IMR-90 (cell line): Measurements from ENCODE around the gene ARHGAP45. TPM values are rescaled to one million over a fixed set of nuclear protein-coding genes. Genes with fewer than 3 reads are reported as not detected.

Experiments used
- ATAC-seq: fragments of 200-7000 bp; cut with Tn5 transposase; 2 replicates; pipeline ENCODE4 v1.9.1; 2020; ENCODE audit warnings: low read depth, mild to moderate bottlenecking, moderate library complexity
- BruUV-seq: library from RNA; stranded (reverse); fragments of 400-500 nt; replicated peaks from 2 replicates; lab custom pipeline; 2021; lab: Mats Ljungman, UMichigan
- CTCF ChIA-PET: fragments of 300-600 bp; formaldehyde crosslinking; extraction: SDS; loops from one replicate; lab custom pipeline; 2021; ENCODE audit warnings: antibody characterized with exemption; lab: Yijun Ruan, JAX
- POLR2A ChIA-PET: fragments of 300-600 bp; sonication (Branson Sonifier 250); formaldehyde crosslinking; loops from one replicate; lab custom pipeline; 2022; ENCODE audit warnings: antibody characterized with exemption; ENCODE audit not compliant: unreplicated experiment; lab: Charles Lee
- DNase-seq: peaks from one replicate; pipeline ENCODE4 v3.0.0; 2013
- H2AFZ ChIP-seq: replicated peaks from 2 replicates; pipeline ENCODE3; 2013; ENCODE audit warnings: low read length, mild to moderate bottlenecking; ENCODE audit not compliant: poor library complexity
- H2AK5ac ChIP-seq: 2 replicates; pipeline ENCODE4 v1.6.1; 2013; ENCODE audit warnings: low read depth, low read length, inconsistent platforms
- H2AK9ac ChIP-seq: replicated peaks from 2 replicates; pipeline ENCODE3; 2013; ENCODE audit warnings: mild to moderate bottlenecking, low read depth, low read length, moderate library complexity; ENCODE audit not compliant: poor library complexity
- H2BK120ac ChIP-seq: 2 replicates; pipeline ENCODE4 v1.6.1; 2013; ENCODE audit warnings: low read depth, low read length, inconsistent platforms
- H2BK15ac ChIP-seq: 3 replicates; pipeline ENCODE4 v1.6.1; 2013; ENCODE audit warnings: low read depth, low read length, inconsistent platforms
- H2BK20ac ChIP-seq: 2 replicates; pipeline ENCODE4 v1.6.1; 2013; ENCODE audit warnings: low read depth, mild to moderate bottlenecking, inconsistent platforms, low read length, moderate library complexity
- H2BK5ac ChIP-seq: 2 replicates; pipeline ENCODE4 v1.6.1; 2013; ENCODE audit warnings: mild to moderate bottlenecking, low read depth, low read length, inconsistent platforms; ENCODE audit not compliant: poor library complexity, severe bottlenecking
- H3K14ac ChIP-seq: replicated peaks from 2 replicates; pipeline ENCODE4 v1.6.1; 2013; ENCODE audit warnings: low read depth, low read length, inconsistent platforms
- H3K18ac ChIP-seq: 2 replicates; pipeline ENCODE4 v1.6.1; 2013; ENCODE audit warnings: low read depth, low read length, control low read depth
- H3K23ac ChIP-seq: 2 replicates; pipeline ENCODE4 v1.6.1; 2013; ENCODE audit warnings: low read depth, low read length, inconsistent platforms
- H3K27ac ChIP-seq: 2 replicates; pipeline ENCODE4 v1.5.1; 2013; ENCODE audit warnings: mild to moderate bottlenecking, control low read depth, low read length; ENCODE audit not compliant: insufficient read depth
- H3K27me3 ChIP-seq: 2 replicates; pipeline ENCODE4 v1.6.1; 2013; ENCODE audit warnings: low read length; ENCODE audit not compliant: control insufficient read depth, insufficient read depth
- H3K36me3 ChIP-seq: 2 replicates; pipeline ENCODE4 v1.6.1; 2013; ENCODE audit warnings: low read length, mixed read lengths; ENCODE audit not compliant: control insufficient read depth, insufficient read depth
- H3K4ac ChIP-seq: 2 replicates; pipeline ENCODE4 v1.6.1; 2013; ENCODE audit warnings: low read depth, low read length, inconsistent platforms
- H3K4me1 ChIP-seq: 2 replicates; pipeline ENCODE4 v1.6.1; 2013; ENCODE audit warnings: low read length, mixed read lengths; ENCODE audit not compliant: control insufficient read depth, insufficient read depth
- H3K4me2 ChIP-seq: 2 replicates; pipeline ENCODE4 v1.6.1; 2013; ENCODE audit warnings: low read depth, mild to moderate bottlenecking, control low read depth, low read length, moderate library complexity
- H3K4me3 ChIP-seq: 2 replicates; pipeline ENCODE4 v1.5.1; 2013; ENCODE audit warnings: low read depth, mild to moderate bottlenecking, control low read depth, low read length, moderate library complexity; ENCODE audit not compliant: insufficient read depth
- H3K56ac ChIP-seq: 2 replicates; pipeline ENCODE4 v1.6.1; 2013; ENCODE audit warnings: low read length, inconsistent platforms; ENCODE audit not compliant: insufficient read depth; ENCODE audit errors: extremely low read depth
- H3K79me1 ChIP-seq, 2 experiments: 2 replicates each; pipeline ENCODE4 v1.6.1; 2013; ENCODE audit warnings: low read length in 2 of 2, inconsistent platforms in 1 of 2, low read depth in 1 of 2
- H3K9ac ChIP-seq: 2 replicates; pipeline ENCODE4 v1.6.1; 2013; ENCODE audit warnings: low read depth, low read length, control low read depth
- H3K9me1 ChIP-seq: 2 replicates; pipeline ENCODE4 v1.6.1; 2013; ENCODE audit warnings: low read length, inconsistent platforms; ENCODE audit not compliant: insufficient read depth
- H3K9me3 ChIP-seq: 2 replicates; pipeline ENCODE4 v1.6.1; 2013; ENCODE audit warnings: low read length; ENCODE audit not compliant: control insufficient read depth, insufficient read depth
- H4K20me1 ChIP-seq: 2 replicates; pipeline ENCODE4 v1.6.1; 2013; ENCODE audit warnings: low read length, inconsistent platforms; ENCODE audit not compliant: insufficient read depth
- H4K5ac ChIP-seq: 2 replicates; pipeline ENCODE4 v1.6.1; 2013; ENCODE audit warnings: mild to moderate bottlenecking, low read depth, low read length, control low read depth
- H4K8ac ChIP-seq, 2 experiments: 2 replicates each; pipeline ENCODE4 v1.6.1; 2013; ENCODE audit warnings: low read depth in 2 of 2, low read length in 2 of 2, control low read depth in 1 of 2, inconsistent platforms in 1 of 2
- H4K91ac ChIP-seq: 2 replicates; pipeline ENCODE4 v1.6.1; 2013; ENCODE audit warnings: low read depth, low read length, inconsistent platforms; ENCODE audit not compliant: insufficient read depth
- CHD1 ChIP-seq: IDR thresholded peaks from 2 replicates; pipeline ENCODE4 v1.6.1; 2012; ENCODE audit warnings: low read depth, low read length, improper control_type of control experiment
- FOS ChIP-seq: fragments of 150-350 bp; IDR thresholded peaks from 2 replicates; pipeline ENCODE4 v1.6.1; 2016; ENCODE audit warnings: low read depth, low read length
- MXI1 ChIP-seq: IDR thresholded peaks from 2 replicates; pipeline ENCODE4 v1.6.1; 2012; ENCODE audit warnings: low read depth, mild to moderate bottlenecking, low read length, moderate library complexity, borderline replicate concordance
- NFE2L2 ChIP-seq: fragments of 150-350 bp; IDR thresholded peaks from 2 replicates; pipeline ENCODE4 v1.6.1; 2016; ENCODE audit warnings: low read depth, mild to moderate bottlenecking, low read length
- WGBS, 2 experiments: methylation state at CpG; one replicate each; pipeline versions ENCODE4 v1.1.5 to v1.1.7; 2013; ENCODE audit warnings: missing lambda C conversion rate in 2 of 2; ENCODE audit not compliant: insufficient read length in 1 of 2; ENCODE audit errors: extremely low coverage in 2 of 2; 5-methylcytosine and 5-hydroxymethylcytosine counted together
- dilution Hi-C: fragments of 300-500 bp; cut with HindIII; formaldehyde crosslinking; loops from one replicate; pipeline ENCODE4 v1.14.3; 2018; ENCODE audit warnings: low sequenced_read_pairs; ENCODE audit not compliant: unreplicated experiment
- in situ Hi-C: fragments of 300-500 bp; cut with MboI; formaldehyde crosslinking; loops from 3 replicates; pipeline ENCODE4 v1.14.3; 2019; ENCODE audit warnings: low sequenced_read_pairs, inconsistent platforms, mixed read lengths
- intact Hi-C: fragments of 100-400 bp; cut with micrococcal nuclease; formaldehyde crosslinking; loops from 2 replicates; pipeline ENCODE4 v1.10.0; 2022
- polyA plus RNA-seq, 3 experiments: library from polyadenylated mRNA; depleted of rRNA; stranded (reverse); fragments of >200 nt; gene quantifications; 2 replicates each; pipeline ENCODE4 v1.2.3, GENCODE V29; 2012; ENCODE audit warnings: low replicate concordance in 1 of 3
- total RNA-seq: library from RNA; depleted of rRNA; stranded (reverse); fragments of >200 nt; gene quantifications from 2 replicates; pipeline ENCODE4 v1.2.3, GENCODE V29; 2012

The ARHGAP45 gene
- total and polyA plus RNA-seq, 2 of the 4 experiments (the other 2 are of a cell fraction) = 1.3 to 1.7 TPM

DNA sequence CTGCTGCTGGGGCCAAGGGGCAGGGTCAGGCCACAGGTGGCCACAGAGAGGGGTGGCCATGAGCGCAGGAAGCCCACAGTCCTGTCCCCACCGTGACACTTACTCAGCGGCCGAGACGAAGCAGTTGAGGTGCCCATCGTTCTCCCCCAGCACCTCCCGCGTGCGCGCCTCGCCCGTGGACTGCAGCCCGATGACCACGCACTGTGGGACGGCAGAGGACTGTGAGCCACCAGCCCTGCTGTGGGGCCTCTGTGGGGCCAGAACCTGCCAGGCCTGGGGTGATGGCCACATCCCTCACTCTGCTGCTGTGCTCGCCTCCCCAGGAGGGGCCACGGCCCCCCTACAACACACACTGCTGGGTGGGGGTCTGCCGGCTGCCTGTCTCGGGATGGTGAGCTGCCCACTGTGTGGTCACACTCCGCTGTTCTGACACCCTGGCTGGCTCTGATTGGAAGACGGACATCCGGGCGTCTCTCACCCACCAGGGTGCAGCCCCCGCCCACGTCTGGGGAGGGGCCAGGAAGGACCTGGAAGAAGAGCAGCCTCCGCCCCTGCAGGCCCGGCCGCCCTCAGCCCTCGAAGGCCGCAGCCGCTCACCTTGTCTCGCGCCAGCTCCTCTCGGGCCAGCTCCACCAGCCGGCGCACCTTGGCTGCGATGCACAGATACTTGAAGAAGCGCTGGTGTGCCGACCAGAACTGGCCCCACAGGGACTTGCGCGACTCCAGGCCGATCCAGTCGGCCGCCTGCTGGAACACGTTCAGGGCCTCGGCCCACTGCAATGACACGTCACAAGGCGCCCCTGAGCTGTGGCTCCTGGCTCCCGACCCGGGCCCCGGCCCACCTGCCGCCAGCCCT is 50.0 kb downstream of the ARHGAP45 start (continued):
- TF ChIP-seq CHD1 = no peak

DNA sequence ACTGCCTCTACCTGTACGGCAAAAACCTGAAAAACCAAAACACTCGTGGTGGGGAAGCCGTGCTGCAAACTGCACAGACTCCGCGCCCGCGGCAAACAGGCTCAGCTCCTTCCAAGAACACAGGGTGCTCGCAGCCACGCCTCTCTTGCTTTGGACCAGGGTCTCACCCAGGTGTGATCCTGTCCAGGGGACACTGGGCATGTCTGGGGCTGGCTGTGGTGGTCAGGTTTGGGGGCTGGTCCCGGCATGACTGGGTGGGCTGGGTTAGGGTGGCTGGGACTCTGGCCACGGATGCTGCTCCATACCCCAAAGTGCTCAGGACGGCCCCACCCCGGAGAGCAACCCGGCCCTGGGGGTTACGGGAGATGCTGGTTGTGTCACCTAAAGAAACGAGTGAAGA is 50.7 kb downstream of the ARHGAP45 start:
- H3K4me1 ChIP-seq = peaks cover 11% of the 10 kb centered on the region
- H4K20me1 ChIP-seq = peaks cover 19% of the 10 kb centered on the region
- no peak overlapping the region for H2BK120ac ChIP-seq
- no peak overlapping the region for H3K4me2 ChIP-seq
- DNase-seq (no peak), ATAC-seq (no peak)
- H3K18ac ChIP-seq = no peak overlapping the region
- no peak overlapping the region for H3K9ac ChIP-seq
- no peak overlapping the region for H3K4ac ChIP-seq
- H3K4me3 ChIP-seq = no peak overlapping the region
- 98% methylated on average over 8 of the region's 16 CpGs; no CpG with 5 or more reads in 1 of the 2 experiments for WGBS, 2 experiments
- no peak overlapping the region for H3K56ac ChIP-seq
- intact Hi-C loops = no loop called here
- no peak overlapping the region for H4K91ac ChIP-seq
- H4K8ac ChIP-seq = no peak overlapping the region
- dilution Hi-C loops = no loop called here
- no peak for TF ChIP-seq FOS
- TF ChIP-seq MXI1 = no peak
- no peak for TF ChIP-seq NFE2L2
- in situ Hi-C loops = no loop called here
- H2AK9ac ChIP-seq = peak overlapping the region; percentile 16
- no peak overlapping the region for H3K27ac ChIP-seq
- ChIA-PET POLR2A (no interaction called here), CTCF (interaction anchor here (0.6 kb wide), 1 partner anchor 195 kb away, joined by 3 read pairs; no protein-coding TSS in a partner anchor)
- no TSS peak for BruUV-seq
- no peak overlapping the region for H2AK5ac ChIP-seq
- peaks cover 11 to 38% of the 10 kb centered on the region in 2 experiments for H3K79me1 ChIP-seq
- H3K27me3 ChIP-seq = no peaks in the 10 kb centered on the region
- no peak overlapping the region for H2AFZ ChIP-seq
- no peak overlapping the region for H2BK5ac ChIP-seq
- no peaks in the 10 kb centered on the region for H3K9me1 ChIP-seq
- no peak overlapping the region for H3K14ac ChIP-seq
- H2BK20ac ChIP-seq = no peak overlapping the region
- H4K5ac ChIP-seq = no peak overlapping the region
- no peak overlapping the region for H3K23ac ChIP-seq
- peaks cover 86% of the 10 kb centered on the region for H3K36me3 ChIP-seq
- no peak overlapping the region for H2BK15ac ChIP-seq
- no peaks in the 10 kb centered on the region for H3K9me3 ChIP-seq
